Kidney (tissue), 14 donors: ENCODE data around the gene ARG2. TPM values are rescaled to one million over a fixed set of nuclear protein-coding genes. Genes with fewer than 3 reads are reported as not detected.

Experiments
- DNase-seq, 5 donors: peaks; one replicate each; pipeline ENCODE4 v3.0.0-alpha.2; 2013 to 2020
- FAIRE-seq: peaks from 2 replicates; lab custom pipeline; 2012; peaks lifted over from hg19 to GRCh38; lab: Jason Lieb, UNC
- H3K27ac ChIP-seq, 2 donors: one replicate each; pipeline ENCODE4 v1.7.0; 2013; ENCODE audit warnings: low read depth in 2 of 2, low read length in 2 of 2, inconsistent platforms in 1 of 2
- H3K27me3 ChIP-seq: one replicate; pipeline ENCODE4 v1.7.1; 2013; ENCODE audit warnings: low read length, inconsistent platforms; ENCODE audit not compliant: control insufficient read depth, insufficient read depth
- H3K36me3 ChIP-seq, 3 donors: one replicate each; pipeline versions ENCODE4 v1.7.0 to v1.7.1; 2013; ENCODE audit warnings: low read length in 3 of 3, control low read depth in 1 of 3, inconsistent platforms in 1 of 3; ENCODE audit not compliant: insufficient read depth in 3 of 3, control insufficient read depth in 2 of 3
- H3K4me1 ChIP-seq, 3 donors: one replicate each; pipeline versions ENCODE4 v1.7.0 to v1.7.1; 2013; ENCODE audit warnings: low read length in 3 of 3, inconsistent platforms in 1 of 3, low read depth in 1 of 3; ENCODE audit not compliant: control insufficient read depth in 2 of 3, insufficient read depth in 2 of 3
- H3K4me3 ChIP-seq, 3 donors: one replicate each; pipeline versions ENCODE4 v1.7.0 to v1.8.1; 2013; ENCODE audit warnings: low read length in 3 of 3, control low read depth in 1 of 3, inconsistent platforms in 1 of 3
- H3K9ac ChIP-seq, 3 donors: one replicate each; pipeline versions ENCODE4 v1.7.0 to v1.7.1; 2013; ENCODE audit warnings: low read length in 3 of 3, control low read depth in 1 of 3, inconsistent platforms in 1 of 3
- H3K9me3 ChIP-seq, 3 donors: one replicate each; pipeline versions ENCODE4 v1.7.0 to v1.7.1; 2013; ENCODE audit warnings: low read length in 3 of 3, control low read depth in 1 of 3, inconsistent platforms in 1 of 3; ENCODE audit not compliant: control insufficient read depth in 2 of 3, insufficient read depth in 1 of 3
- intact Hi-C: fragments of 100-400 bp; cut with DNase I; formaldehyde crosslinking; loops from one replicate; pipeline ENCODE4 v1.11.1; 2022
- polyA plus RNA-seq: library from polyadenylated mRNA; stranded (reverse); fragments of 350-450 nt; fragmentation: Illumina TruSeq; extraction: RNeasy Lipid Tissue Mini Kit (QIAGEN cat#74804); gene quantifications from one replicate; pipeline ENCODE4 v1.2.3, GENCODE V29; 2014; ENCODE audit warnings: low read depth, low replicate concordance; ENCODE audit not compliant: insufficient read depth
- total RNA-seq: library from RNA; stranded (reverse); fragmentation: NEBNext Ultra II Directional; extraction: Animal tissue kit (Norgen Biotek cat#: 25700); gene quantifications from one replicate; pipeline ENCODE4 v1.2.1, GENCODE V29; 2021
- TF ChIP-seq, protein P1 (sequence below): IDR thresholded peaks from 3 replicates; pipeline ENCODE4 v1.5.1; 2012; ENCODE audit warnings: mild to moderate bottlenecking, moderate library complexity, borderline replicate concordance; ENCODE audit not compliant: insufficient read depth; ENCODE audit errors: extremely low read depth
- donor health status: control.
- donor health status: control.
- donor health status: control.
- donor health status: control.
- donor health status: control.
- donor health status: DM: yes; HTN: yes; CAD: no.
- donor health status: Normal renal cell carcinoma (clear cell type).

Gene ARG2
- total and polyA plus RNA-seq, 2 donors from 2014 or later, result 19.2 to 77.0 TPM

- H3K27ac ChIP-seq, result no peak overlapping the region
- H3K27me3 ChIP-seq, result no peaks in the 10 kb centered on the region
- DNase-seq, result no peak
- intact Hi-C loops, result no loop called here
- FAIRE-seq, result no peak
- no peak overlapping the region for H3K9ac ChIP-seq
- no peaks in the 10 kb centered on the region for H3K9me3 ChIP-seq
- TF ChIP-seq, protein P1, sequence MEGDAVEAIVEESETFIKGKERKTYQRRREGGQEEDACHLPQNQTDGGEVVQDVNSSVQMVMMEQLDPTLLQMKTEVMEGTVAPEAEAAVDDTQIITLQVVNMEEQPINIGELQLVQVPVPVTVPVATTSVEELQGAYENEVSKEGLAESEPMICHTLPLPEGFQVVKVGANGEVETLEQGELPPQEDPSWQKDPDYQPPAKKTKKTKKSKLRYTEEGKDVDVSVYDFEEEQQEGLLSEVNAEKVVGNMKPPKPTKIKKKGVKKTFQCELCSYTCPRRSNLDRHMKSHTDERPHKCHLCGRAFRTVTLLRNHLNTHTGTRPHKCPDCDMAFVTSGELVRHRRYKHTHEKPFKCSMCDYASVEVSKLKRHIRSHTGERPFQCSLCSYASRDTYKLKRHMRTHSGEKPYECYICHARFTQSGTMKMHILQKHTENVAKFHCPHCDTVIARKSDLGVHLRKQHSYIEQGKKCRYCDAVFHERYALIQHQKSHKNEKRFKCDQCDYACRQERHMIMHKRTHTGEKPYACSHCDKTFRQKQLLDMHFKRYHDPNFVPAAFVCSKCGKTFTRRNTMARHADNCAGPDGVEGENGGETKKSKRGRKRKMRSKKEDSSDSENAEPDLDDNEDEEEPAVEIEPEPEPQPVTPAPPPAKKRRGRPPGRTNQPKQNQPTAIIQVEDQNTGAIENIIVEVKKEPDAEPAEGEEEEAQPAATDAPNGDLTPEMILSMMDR, result no peak
- H3K4me3 ChIP-seq, result no peak overlapping the region
- H3K4me1 ChIP-seq, result peaks cover 0 to 27% (median 20%) of the 10 kb centered on the region in 3 donors
- H3K36me3 ChIP-seq, result peaks cover 0 to 5% (median 0%) of the 10 kb centered on the region in 3 donors
These were observed 45.6 kb upstream of the ARG2 start for GRCh38 chr14:67574156-67574555.

- Histone ChIP-seq H3K4me1 (peaks cover 0 to 27% (median 20%) of the 10 kb centered on the region in 3 donors), H3K36me3 (peaks cover 0 to 5% (median 0%) of the 10 kb centered on the region in 3 donors), H3K4me3 (no peak overlapping the region), H3K27ac (no peak overlapping the region), H3K9me3 (no peaks in the 10 kb centered on the region), H3K9ac (no peak overlapping the region), H3K27me3 (no peaks in the 10 kb centered on the region)
- FAIRE-seq (no peak), DNase-seq (no peak)
- TF ChIP-seq, protein P1, result no peak
- intact Hi-C loops, result no loop called here
These were observed 44.9 kb upstream of the ARG2 start for GRCh38 chr14:67574806-67575205.

DNA sequence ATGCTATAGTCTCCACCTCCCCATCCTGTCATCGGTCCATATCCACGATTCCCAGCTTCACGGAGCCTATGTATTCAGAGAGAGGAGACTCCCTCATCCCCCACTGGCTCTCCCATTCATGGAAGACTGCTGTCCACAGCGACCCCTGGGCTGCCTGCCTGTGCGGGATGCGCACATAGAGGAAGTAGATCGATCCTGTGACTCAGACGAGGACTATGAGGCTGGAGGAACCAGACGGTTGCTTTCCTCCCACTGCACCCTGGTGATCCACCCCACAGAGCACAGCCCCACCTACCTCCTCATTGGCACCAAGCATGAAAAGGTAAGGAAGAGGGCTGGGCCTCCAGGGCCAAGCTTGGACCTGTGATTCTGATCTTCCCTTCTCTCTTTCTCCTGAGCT lies 44.0 kb upstream of the ARG2 start:
- H3K27me3 ChIP-seq, result no peaks in the 10 kb centered on the region
- H3K9me3 ChIP-seq, result no peaks in the 10 kb centered on the region
- H3K27ac ChIP-seq, result no peak overlapping the region
- H3K36me3 ChIP-seq, result peaks cover 0 to 5% (median 0%) of the 10 kb centered on the region in 3 donors
- DNase-seq (no peak), FAIRE-seq (no peak)
- TF ChIP-seq, protein P1, result no peak
- no peak overlapping the region for H3K4me3 ChIP-seq
- H3K9ac ChIP-seq, result no peak overlapping the region
- intact Hi-C loops, result no loop called here
- H3K4me1 ChIP-seq, result peaks cover 0 to 27% (median 22%) of the 10 kb centered on the region in 3 donors
